K562 (cell line): Measurements from ENCODE around the gene RNF32. TPM values are rescaled to one million over a fixed set of nuclear protein-coding genes. Genes with fewer than 3 reads are reported as not detected.

Source experiments
- ATAC-seq: fragments of 200-7000 bp; cut with Tn5 transposase; 3 replicates; pipeline ENCODE4 v1.9.1; 2020; ENCODE audit warnings: moderate library complexity
- BruUV-seq: library from RNA; stranded (reverse); fragments of 400-500 nt; replicated peaks from 2 replicates; lab custom pipeline; 2021; lab: Mats Ljungman, UMichigan
- CTCF ChIA-PET: fragments of 300-600 bp; formaldehyde crosslinking; extraction: SDS; loops from one replicate; lab custom pipeline; 2021; ENCODE audit warnings: low intra/inter-chr PET ratio; lab: Yijun Ruan, JAX
- POLR2A ChIA-PET: fragments of 300-600, 350-650 bp; sonication (Branson Sonifier 250); formaldehyde crosslinking; extraction: SDS; loops from one replicate; lab custom pipeline; 2021; ENCODE audit warnings: antibody characterized with exemption, inconsistent platforms; lab: Yijun Ruan, JAX
- DNase-seq, 4 experiments: peaks; one replicate each; pipeline versions ENCODE4 v3.0.0 to v3.0.0-alpha.2; 2011 to 2018; ENCODE audit warnings: low spot score in 3 of 4, mixed read lengths in 3 of 4; ENCODE audit errors: extremely low read depth in 1 of 4
- FAIRE-seq: peaks from 2 replicates; lab custom pipeline; 2011; peaks lifted over from hg19 to GRCh38; lab: Jason Lieb, UNC
- H2AFZ ChIP-seq: 2 replicates; pipeline ENCODE4 v1.6.0; 2011; ENCODE audit warnings: low read depth, low read length, control low read depth, inconsistent platforms
- H3K27ac ChIP-seq: fragments of 200-600 bp; 3 replicates; pipeline ENCODE4 v1.8.0; 2011; ENCODE audit warnings: low read depth, mild to moderate bottlenecking, control low read depth, inconsistent platforms, low read length, moderate library complexity, mixed read lengths; ENCODE audit errors: extremely low read depth
- H3K27me3 ChIP-seq, 2 experiments: fragments of 300-600 bp in 1 of 2; 2 replicates in 1 of 2; 3 replicates in 1 of 2; pipeline versions ENCODE4 v1.6.0 to v1.8.0; 2011; ENCODE audit warnings: inconsistent platforms in 2 of 2, low read length in 2 of 2, mild to moderate bottlenecking in 1 of 2, mixed read lengths in 1 of 2, moderate library complexity in 1 of 2; ENCODE audit not compliant: control insufficient read depth in 2 of 2, insufficient read depth in 2 of 2
- H3K36me3 ChIP-seq: fragments of 300-600 bp; 3 replicates; pipeline ENCODE4 v1.8.0; 2011; ENCODE audit warnings: mild to moderate bottlenecking, low read length, inconsistent platforms; ENCODE audit not compliant: control insufficient read depth, insufficient read depth
- H3K4me1 ChIP-seq, 2 experiments: fragments of 200-600 bp in 1 of 2; replicated peaks in 1 of 2; 2 replicates in 1 of 2; 3 replicates in 1 of 2; pipeline versions ENCODE4 v1.5.1 to v1.8.0; 2011; ENCODE audit warnings: inconsistent platforms in 2 of 2, low read length in 2 of 2, mild to moderate bottlenecking in 1 of 2, mixed read lengths in 1 of 2, moderate library complexity in 1 of 2; ENCODE audit not compliant: control insufficient read depth in 2 of 2, insufficient read depth in 2 of 2
- H3K4me2 ChIP-seq: 2 replicates; pipeline ENCODE4 v1.6.1; 2011; ENCODE audit warnings: low read length, control low read depth, inconsistent platforms, mixed read lengths; ENCODE audit not compliant: insufficient read depth
- H3K4me3 ChIP-seq: fragments of 200-600 bp; sonication (generic), shearing (Covaris generic); 2 replicates; pipeline ENCODE4 v1.5.1; 2016; ENCODE audit warnings: control low read depth, inconsistent platforms
- H3K79me2 ChIP-seq: fragments of 200-600 bp; 3 replicates; pipeline ENCODE4 v1.8.0; 2011; ENCODE audit warnings: low read length, inconsistent platforms; ENCODE audit not compliant: control insufficient read depth, insufficient read depth
- H3K9ac ChIP-seq, 2 experiments: 2 replicates each; pipeline versions ENCODE4 v1.6.0 to v1.6.1; 2011; ENCODE audit warnings: low read depth in 2 of 2, low read length in 2 of 2, control low read depth in 1 of 2, inconsistent platforms in 1 of 2, mild to moderate bottlenecking in 1 of 2, mixed read lengths in 1 of 2; ENCODE audit not compliant: insufficient read depth in 1 of 2
- H3K9me1 ChIP-seq: one replicate; pipeline ENCODE4 v1.6.0; 2011; ENCODE audit warnings: inconsistent platforms, mild to moderate bottlenecking, low read length, moderate library complexity; ENCODE audit not compliant: control insufficient read depth, insufficient read depth
- H3K9me3 ChIP-seq: replicated peaks from 2 replicates; pipeline ENCODE4 v1.5.1; 2011; ENCODE audit warnings: low read depth, low read length, inconsistent platforms; ENCODE audit not compliant: control insufficient read depth, insufficient read depth
- H4K20me1 ChIP-seq: replicated peaks from 2 replicates; pipeline ENCODE4 v1.6.1; 2011; ENCODE audit warnings: low read length, inconsistent platforms, mixed read lengths; ENCODE audit not compliant: control insufficient read depth, insufficient read depth
- CAMTA2 ChIP-seq: fragments of 250-450 bp; sonication (Bioruptor Pico); conservative IDR thresholded peaks from 2 replicates; pipeline ENCODE4 v1.5.1; 2022
- FOXJ2 ChIP-seq: fragments of 200-800 bp; sonication (Bioruptor generic); IDR thresholded peaks from 2 replicates; pipeline ENCODE4 v1.6.1; 2016; ENCODE audit warnings: missing genetic modification characterization, missing compliant biosample characterization
- GABPB2 ChIP-seq: fragments of 250-450 bp; sonication (Bioruptor Pico); conservative IDR thresholded peaks from 2 replicates; pipeline ENCODE4 v1.5.1; 2021; ENCODE audit warnings: mild to moderate bottlenecking
- JUN ChIP-seq, 2 experiments: sonication (generic) in 1 of 2; formaldehyde crosslinking in 1 of 2; IDR thresholded peaks; 2 replicates each; pipeline versions ENCODE4 v1.6.1 to v1.8.0; 2012 to 2022; ENCODE audit warnings: borderline replicate concordance in 2 of 2, mild to moderate bottlenecking in 2 of 2, improper control_type of control experiment in 1 of 2, low read depth in 1 of 2, low read length in 1 of 2, missing genetic modification reagents in 1 of 2
- KAT7 ChIP-seq: sonication (generic); formaldehyde crosslinking; IDR thresholded peaks from 2 replicates; pipeline ENCODE4 v1.8.0; 2022; ENCODE audit warnings: missing genetic modification reagents, mild to moderate bottlenecking, borderline replicate concordance
- MXI1 ChIP-seq: IDR thresholded peaks from 2 replicates; pipeline ENCODE4 v1.6.1; 2011; ENCODE audit warnings: low read depth, mild to moderate bottlenecking, improper control_type of control experiment, low read length
- NFIC ChIP-seq: fragments of 450-650 bp; IDR thresholded peaks from 2 replicates; pipeline ENCODE4 v1.6.1; 2017; ENCODE audit warnings: mild to moderate bottlenecking, inconsistent platforms
- NFIX ChIP-seq: fragments of 250-450 bp; sonication (Bioruptor Pico); IDR thresholded peaks from 2 replicates; pipeline ENCODE4 v1.4.0; 2020; ENCODE audit warnings: low read depth, mild to moderate bottlenecking, moderate library complexity
- PML ChIP-seq: IDR thresholded peaks from 2 replicates; pipeline ENCODE4 v1.6.1; 2012; ENCODE audit warnings: low read length, inconsistent platforms
- RBBP5 ChIP-seq: fragments of 200-600 bp; sonication (generic); IDR thresholded peaks from 2 replicates; pipeline ENCODE4 v1.6.1; 2012; ENCODE audit warnings: borderline replicate concordance, mild to moderate bottlenecking, low read length, control low read depth, inconsistent platforms; ENCODE audit not compliant: insufficient read depth, poor library complexity, severe bottlenecking
- RFX1 ChIP-seq: fragments of 450-650 bp; IDR thresholded peaks from 2 replicates; pipeline ENCODE4 v1.6.1; 2016; ENCODE audit warnings: mild to moderate bottlenecking, moderate library complexity
- ZFX ChIP-seq: sonication (generic); formaldehyde crosslinking; IDR thresholded peaks from 2 replicates; pipeline ENCODE4 v1.8.0; 2022; ENCODE audit warnings: mild to moderate bottlenecking, missing genetic modification reagents, moderate library complexity
- ZNF217 ChIP-seq: sonication (generic); formaldehyde crosslinking; IDR thresholded peaks from 2 replicates; pipeline ENCODE4 v1.8.0; 2022; ENCODE audit warnings: mild to moderate bottlenecking, missing genetic modification reagents
- ZNF347 ChIP-seq: fragments of 450-650 bp; formaldehyde crosslinking; IDR thresholded peaks from 2 replicates; pipeline ENCODE4 v1.4.0; 2020; ENCODE audit warnings: low read depth, mild to moderate bottlenecking, moderate library complexity
- ZNF449 ChIP-seq: fragments of 250-450 bp; sonication (Bioruptor Pico); IDR thresholded peaks from 2 replicates; pipeline ENCODE4 v1.8.0; 2022; ENCODE audit warnings: moderate library complexity, mild to moderate bottlenecking, inconsistent platforms
- ZNF766 ChIP-seq: fragments of 200-800 bp; sonication (Bioruptor generic); conservative IDR thresholded peaks from 2 replicates; pipeline ENCODE4 v1.6.1; 2016; ENCODE audit warnings: missing genetic modification characterization, missing compliant biosample characterization
- ZNF778 ChIP-seq: fragments of 450-650 bp; formaldehyde crosslinking; IDR thresholded peaks from 2 replicates; pipeline ENCODE4 v1.4.0; 2020; ENCODE audit warnings: mild to moderate bottlenecking, moderate library complexity
- WGBS: fragments of 100-300 bp; shearing (Covaris generic); methylation state at CpG from one replicate; pipeline ENCODE4 v1.1.6; 2016; ENCODE audit warnings: low coverage, mixed read lengths; ENCODE audit not compliant: insufficient coverage; ENCODE audit errors: missing lambda C conversion rate; 5-methylcytosine and 5-hydroxymethylcytosine counted together
- in situ Hi-C: fragments of 300-500 bp; cut with MboI; formaldehyde crosslinking; loops from 4 replicates; pipeline ENCODE4 v1.15.0; 2018; ENCODE audit warnings: inconsistent platforms, mixed read lengths
- intact Hi-C: fragments of 100-400 bp; cut with micrococcal nuclease; formaldehyde crosslinking; loops from 2 replicates; pipeline ENCODE4 v1.14.2; 2022
- polyA plus RNA-seq, 8 experiments: library from polyadenylated mRNA; depleted of rRNA in 4 of 8; stranded (reverse) in 5 of 8; unstranded in 3 of 8; fragments of >200 nt; fragmentation: Nextera tagmentation in 2 of 8; fragmentation: Illumina TruSeq in 1 of 8; extraction: Ambion mirVana in 2 of 8; extraction: Trizol in 1 of 8; gene quantifications; 2 replicates each; pipeline versions ENCODE4 v1.2.1 to v1.2.3, GENCODE V29; 2011 to 2014; ENCODE audit warnings: inconsistent platforms in 1 of 8, missing spikeins in 1 of 8
- total RNA-seq, 7 experiments: library from RNA; depleted of rRNA in 6 of 7; stranded (reverse); fragments of >200 nt in 6 of 7; fragmentation: Illumina TruSeq in 2 of 7; extraction: Trizol in 2 of 7; gene quantifications; 2 replicates each; pipeline versions ENCODE4 v1.2.1 to v1.2.3, GENCODE V29; 2011 to 2021; ENCODE audit warnings: low replicate concordance in 1 of 7

RNF32 gene
- total and polyA plus RNA-seq, 9 of the 15 experiments (the other 6 are each of a cell fraction or from before 2014, with no cell fraction given), result 2.6 to 7.0 (median 4.6) TPM

DNA sequence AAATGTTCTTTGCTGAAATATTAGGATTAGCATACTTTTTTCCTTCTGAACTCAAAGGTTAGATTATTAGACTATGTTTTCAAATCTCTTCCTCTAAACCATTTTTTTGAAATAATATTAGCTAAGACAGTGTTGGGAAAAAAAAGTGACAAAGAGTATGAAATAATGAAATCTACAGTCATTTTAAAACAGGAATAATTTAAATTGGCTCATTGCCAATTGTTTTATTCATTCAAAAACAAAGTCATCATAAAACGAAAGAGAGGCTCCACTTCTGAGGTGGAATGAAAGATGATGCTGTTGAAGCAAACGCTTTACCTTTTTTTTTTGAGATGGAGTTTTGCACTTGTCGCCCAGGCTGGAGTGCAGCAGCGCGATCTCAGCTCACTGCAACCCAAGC, 51.2 kb downstream of the RNF32 start:
- H3K27me3 ChIP-seq, result no peaks in the 10 kb centered on the region
- in situ Hi-C loops, result no loop called here
- ChIA-PET CTCF (no interaction called here), POLR2A (interaction anchor here (0.6 kb wide), 1 partner anchor 1766 kb away, joined by 3 read pairs; no protein-coding TSS in a partner anchor)
- H3K79me2 ChIP-seq, result no peaks in the 10 kb centered on the region
- H3K27ac ChIP-seq, result no peak overlapping the region
- no peak overlapping the region for H3K4me2 ChIP-seq
- WGBS, result 80% methylated on average over 5 of the region's 5 CpGs
- intact Hi-C loops, result no loop called here
- no peak for FAIRE-seq
- BruUV-seq, result no TSS peak
- DNase-seq, result no peak
- no peak overlapping the region for H3K4me3 ChIP-seq
- H3K36me3 ChIP-seq, result no peaks in the 10 kb centered on the region
- 0 out of 5 replicates have a peak, but pooled peaks cover 0 to 4% of the 10 kb centered on the region in 2 experiments for H3K4me1 ChIP-seq
- no peaks in the 10 kb centered on the region for H3K9me3 ChIP-seq
- H4K20me1 ChIP-seq, result no peaks in the 10 kb centered on the region
- TF ChIP-seq NFIC, result peak; percentile 98
- peak; percentile 96 for TF ChIP-seq NFIX (CRISPR knock-in tag)
- no peak for TF ChIP-seq GABPB2
- no peak for TF ChIP-seq ZNF766 (CRISPR knock-in tag)
- no peak for ATAC-seq
- H3K9me1 ChIP-seq, result no peaks in the 10 kb centered on the region
- H2AFZ ChIP-seq, result no peak overlapping the region
- H3K9ac ChIP-seq, result no peak overlapping the region

DNA sequence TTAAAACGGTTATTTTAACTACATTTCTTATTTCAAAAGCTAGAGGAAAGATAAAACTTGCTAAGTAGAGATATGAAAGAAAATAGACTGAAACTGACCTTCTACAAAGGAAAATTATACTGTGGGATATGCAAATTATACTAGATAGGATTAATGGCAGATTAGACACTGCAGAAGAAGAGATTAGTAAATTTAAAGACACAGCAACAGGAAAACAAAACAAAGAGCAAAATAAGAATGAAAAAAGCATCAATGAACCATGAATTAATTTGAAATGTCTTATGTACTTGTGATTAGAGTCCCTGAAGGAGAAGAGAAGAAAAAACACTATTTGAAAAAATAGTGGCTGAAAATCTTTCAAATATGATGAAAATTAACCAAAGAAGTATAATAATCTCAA, 52.3 kb downstream of the RNF32 start:
- BruUV-seq, result no TSS peak
- H4K20me1 ChIP-seq, result no peaks in the 10 kb centered on the region
- H3K27me3 ChIP-seq, result no peaks in the 10 kb centered on the region
- ChIA-PET POLR2A (no interaction called here), CTCF (no interaction called here)
- in situ Hi-C loops, result no loop called here
- H3K36me3 ChIP-seq, result no peaks in the 10 kb centered on the region
- H3K9me3 ChIP-seq, result no peaks in the 10 kb centered on the region
- no peak overlapping the region for H3K4me3 ChIP-seq
- no peak overlapping the region for H3K27ac ChIP-seq
- WGBS, result 15% methylated on average over 1 of the region's 1 CpG
- FAIRE-seq, result no peak
- no peak for DNase-seq
- no peak overlapping the region for H2AFZ ChIP-seq
- H3K9ac ChIP-seq, result no peak overlapping the region
- H3K4me1 ChIP-seq, result 0 out of 5 replicates have a peak, but pooled peaks cover 0 to 4% of the 10 kb centered on the region in 2 experiments
- no peak overlapping the region for H3K4me2 ChIP-seq
- no peaks in the 10 kb centered on the region for H3K9me1 ChIP-seq
- no peaks in the 10 kb centered on the region for H3K79me2 ChIP-seq
- no peak for ATAC-seq
- intact Hi-C loops, result no loop called here
- TF ChIP-seq PML, result no peak
- TF ChIP-seq MXI1, result no peak
- TF ChIP-seq JUN (IDR thresholded peaks at IDR 0.05; ENCODE audit: borderline replicate concordance, low read depth, low read length), result no peak
- TF ChIP-seq JUN (CRISPR knock-in tag; IDR thresholded peaks at IDR 0.05; ENCODE audit: borderline replicate concordance), result no peak
- TF ChIP-seq ZNF778 (CRISPR knock-in tag), result no peak
- TF ChIP-seq RBBP5, result no peak
- no peak for TF ChIP-seq ZNF347 (CRISPR knock-in tag)
- TF ChIP-seq ZNF449 (CRISPR knock-in tag), result no peak
- no peak for TF ChIP-seq ZFX
- no peak for TF ChIP-seq RFX1
- no peak for TF ChIP-seq ZNF217
- no peak for TF ChIP-seq CAMTA2 (CRISPR knock-in tag)
- TF ChIP-seq KAT7 (CRISPR knock-in tag), result no peak
- TF ChIP-seq FOXJ2 (tag), result no peak
